PC-3 (cell line): ENCODE measurements around the gene SEC16A. TPM values are rescaled to one million over a fixed set of nuclear protein-coding genes. Genes with fewer than 3 reads are reported as not detected.

Experiments used
- ATAC-seq: fragments of 200-7000 bp; cut with Tn5 transposase; 2 replicates; pipeline ENCODE4 v1.9.1; 2020; ENCODE audit warnings: mild to moderate bottlenecking, moderate library complexity
- BruUV-seq: library from RNA; stranded (reverse); fragments of 400-500 nt; replicated peaks from 2 replicates; lab custom pipeline; 2021; lab: Mats Ljungman, UMichigan
- CTCF ChIA-PET: fragments of 300-600 bp; sonication (Branson Sonifier 250); formaldehyde crosslinking; loops from one replicate; lab custom pipeline; 2022; ENCODE audit warnings: antibody characterized with exemption; lab: Charles Lee
- POLR2A ChIA-PET: fragments of 300-600 bp; sonication (Branson Sonifier 250); formaldehyde crosslinking; loops from one replicate; lab custom pipeline; 2022; ENCODE audit warnings: antibody characterized with exemption; ENCODE audit not compliant: unreplicated experiment; lab: Charles Lee
- DNase-seq: peaks from one replicate; pipeline ENCODE4 v3.0.0-alpha.2; 2015
- H2AFZ ChIP-seq: fragments of 300-600 bp; sonication (generic); 2 replicates; pipeline ENCODE4 v1.6.0; 2016; ENCODE audit warnings: antibody characterized with exemption, low read length
- H3F3A ChIP-seq: fragments of 300-600 bp; sonication (generic); one replicate; pipeline ENCODE4 v1.6.0; 2017; ENCODE audit warnings: antibody characterized with exemption, low read length, control low read depth, mild to moderate bottlenecking; ENCODE audit not compliant: unreplicated experiment
- H3K27ac ChIP-seq: fragments of 300-600 bp; sonication (generic); 2 replicates; pipeline ENCODE4 v1.5.1; 2016; ENCODE audit warnings: mild to moderate bottlenecking, low read length
- H3K27me3 ChIP-seq: fragments of 300-600 bp; sonication (generic); 2 replicates; pipeline ENCODE4 v1.6.1; 2016; ENCODE audit warnings: low read length, mixed read lengths
- H3K36me3 ChIP-seq: fragments of 300-600 bp; sonication (generic); 2 replicates; pipeline ENCODE4 v1.6.1; 2016; ENCODE audit warnings: low read depth, mixed run types, low read length, mixed read lengths
- H3K4me1 ChIP-seq: fragments of 300-600 bp; sonication (generic); 2 replicates; pipeline ENCODE4 v1.5.1; 2016; ENCODE audit warnings: low read length; ENCODE audit not compliant: insufficient read depth
- H3K4me2 ChIP-seq: fragments of 300-600 bp; sonication (generic); 2 replicates; pipeline ENCODE4 v1.6.0; 2016; ENCODE audit warnings: low read length
- H3K4me3 ChIP-seq: fragments of 300-600 bp; sonication (generic); 2 replicates; pipeline ENCODE4 v1.5.1; 2016; ENCODE audit warnings: mild to moderate bottlenecking, low read length, mixed read lengths
- H3K79me2 ChIP-seq: fragments of 300-600 bp; sonication (generic); 2 replicates; pipeline ENCODE4 v1.6.1; 2017; ENCODE audit warnings: low read length, mixed read lengths
- H3K9ac ChIP-seq: fragments of 300-600 bp; sonication (generic); 2 replicates; pipeline ENCODE4 v1.6.0; 2016; ENCODE audit warnings: mild to moderate bottlenecking, low read length
- H3K9me2 ChIP-seq: fragments of 300-600 bp; sonication (generic); replicated peaks from 2 replicates; pipeline ENCODE4 v1.6.1; 2016; ENCODE audit warnings: mixed run types, low read length, mixed read lengths
- H3K9me3 ChIP-seq: fragments of 300-600 bp; sonication (generic); 2 replicates; pipeline ENCODE4 v1.6.1; 2016; ENCODE audit warnings: low read length, mixed read lengths
- H4K20me1 ChIP-seq: fragments of 300-600 bp; sonication (generic); 2 replicates; pipeline ENCODE4 v1.6.1; 2016; ENCODE audit warnings: low read length, mixed read lengths
- EZH2 ChIP-seq: fragments of 300-600 bp; sonication (generic); IDR thresholded peaks from one replicate; pipeline ENCODE4 v1.6.1; 2017; ENCODE audit warnings: antibody characterized with exemption, mild to moderate bottlenecking, low read length; ENCODE audit not compliant: unreplicated experiment
- EZH2phosphoT487 ChIP-seq: fragments of 300-600 bp; sonication (generic); IDR thresholded peaks from 2 replicates; pipeline ENCODE4 v1.6.1; 2018; ENCODE audit warnings: mild to moderate bottlenecking, antibody characterized with exemption, low read length, borderline replicate concordance
- intact Hi-C: fragments of 100-400 bp; cut with micrococcal nuclease; formaldehyde crosslinking; loops from 2 replicates; pipeline ENCODE4 v1.9.0; 2023
- total RNA-seq: library from RNA; depleted of rRNA; stranded (reverse); fragments of >200 nt; gene quantifications from 2 replicates; pipeline ENCODE4 v1.2.3, GENCODE V29; 2014
- TF ChIP-seq, protein P1 (sequence below): fragments of 300-600 bp; sonication (generic); conservative IDR thresholded peaks from 2 replicates; pipeline ENCODE4 v1.5.1; 2017; ENCODE audit warnings: antibody characterized with exemption, low read depth, mild to moderate bottlenecking, low read length

Gene SEC16A
- total RNA-seq, 1 experiment from 2014 or later = 28.3 TPM

DNA sequence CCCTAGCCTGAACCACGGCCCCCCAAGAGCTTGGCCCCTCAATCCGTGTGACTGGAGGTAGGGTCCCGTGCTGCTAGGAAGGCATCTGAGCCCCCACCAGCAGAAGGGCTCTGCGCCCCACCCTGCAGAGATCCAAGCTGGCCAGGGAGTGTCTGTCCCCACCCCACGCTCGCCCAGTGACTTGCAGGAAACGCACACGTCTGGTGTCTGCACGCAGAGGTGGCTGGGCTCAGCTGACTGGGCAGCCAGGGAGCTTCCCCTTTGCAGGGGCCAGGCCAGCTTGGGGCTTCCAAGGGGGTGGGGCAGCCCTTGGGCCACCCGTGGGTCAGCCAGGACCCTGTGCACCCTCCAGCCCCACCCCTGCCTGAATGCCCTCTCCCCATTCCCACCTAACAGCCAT is 38.7 kb upstream of the SEC16A start:
- H3F3A ChIP-seq = no peaks in the 10 kb centered on the region
- POLR2A ChIA-PET = no interaction called here
- no peak for ATAC-seq

DNA sequence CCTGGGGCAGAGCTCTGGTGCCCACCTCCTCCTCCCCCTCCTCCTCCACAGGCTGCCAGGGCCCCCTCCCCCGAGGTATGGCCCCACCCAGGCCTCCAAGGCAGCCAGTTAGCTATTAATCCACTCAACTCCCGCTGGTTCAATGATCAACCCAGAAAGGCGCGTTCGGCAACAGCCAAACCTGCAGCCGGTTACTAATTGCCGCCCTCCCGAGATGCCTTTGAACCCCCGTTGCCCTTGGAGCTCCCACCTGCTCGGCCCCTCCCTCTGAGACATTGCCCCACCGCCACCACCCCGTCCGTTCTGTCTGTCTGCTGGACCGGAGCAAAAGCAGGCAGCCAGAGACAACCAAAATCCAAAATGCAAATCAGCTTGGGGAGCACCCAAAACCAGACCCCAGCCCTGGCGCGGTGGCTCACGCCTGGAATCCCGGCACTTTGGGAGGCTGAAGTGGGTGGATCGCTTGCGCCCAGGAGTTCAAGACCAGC is 37.3 kb upstream of the SEC16A start:
- no TSS peak for BruUV-seq

More for the DNA sequence above, 38.7 kb upstream of the SEC16A start:
- Histone ChIP-seq H3K36me3 (no peaks in the 10 kb centered on the region), H2AFZ (no peak overlapping the region), H3K9me2 (no peaks in the 10 kb centered on the region), H3K9me3 (no peaks in the 10 kb centered on the region), H3K9ac (no peak overlapping the region), H4K20me1 (no peaks in the 10 kb centered on the region), H3K79me2 (no peaks in the 10 kb centered on the region), H3K4me1 (no peaks in the 10 kb centered on the region), H3K4me3 (no peak overlapping the region), H3K4me2 (no peak overlapping the region), H3K27ac (no peak overlapping the region), H3K27me3 (no peaks in the 10 kb centered on the region)
- no peak for DNase-seq
- no TSS peak for BruUV-seq
- TF ChIP-seq EZH2 = no peak
- TF ChIP-seq, protein P1, sequence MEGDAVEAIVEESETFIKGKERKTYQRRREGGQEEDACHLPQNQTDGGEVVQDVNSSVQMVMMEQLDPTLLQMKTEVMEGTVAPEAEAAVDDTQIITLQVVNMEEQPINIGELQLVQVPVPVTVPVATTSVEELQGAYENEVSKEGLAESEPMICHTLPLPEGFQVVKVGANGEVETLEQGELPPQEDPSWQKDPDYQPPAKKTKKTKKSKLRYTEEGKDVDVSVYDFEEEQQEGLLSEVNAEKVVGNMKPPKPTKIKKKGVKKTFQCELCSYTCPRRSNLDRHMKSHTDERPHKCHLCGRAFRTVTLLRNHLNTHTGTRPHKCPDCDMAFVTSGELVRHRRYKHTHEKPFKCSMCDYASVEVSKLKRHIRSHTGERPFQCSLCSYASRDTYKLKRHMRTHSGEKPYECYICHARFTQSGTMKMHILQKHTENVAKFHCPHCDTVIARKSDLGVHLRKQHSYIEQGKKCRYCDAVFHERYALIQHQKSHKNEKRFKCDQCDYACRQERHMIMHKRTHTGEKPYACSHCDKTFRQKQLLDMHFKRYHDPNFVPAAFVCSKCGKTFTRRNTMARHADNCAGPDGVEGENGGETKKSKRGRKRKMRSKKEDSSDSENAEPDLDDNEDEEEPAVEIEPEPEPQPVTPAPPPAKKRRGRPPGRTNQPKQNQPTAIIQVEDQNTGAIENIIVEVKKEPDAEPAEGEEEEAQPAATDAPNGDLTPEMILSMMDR = no peak
- no peak for TF ChIP-seq EZH2phosphoT487
- intact Hi-C loops = no loop called here
- CTCF ChIA-PET = no interaction called here

More for the DNA sequence above, 37.3 kb upstream of the SEC16A start:
- Histone ChIP-seq H3K9me2 (no peaks in the 10 kb centered on the region), H3K27ac (no peak overlapping the region), H3K79me2 (no peaks in the 10 kb centered on the region), H3K27me3 (no peaks in the 10 kb centered on the region), H3K4me3 (no peak overlapping the region), H3K9me3 (no peaks in the 10 kb centered on the region), H2AFZ (no peak overlapping the region), H3F3A (no peaks in the 10 kb centered on the region), H4K20me1 (no peaks in the 10 kb centered on the region), H3K9ac (no peak overlapping the region), H3K4me1 (no peaks in the 10 kb centered on the region), H3K36me3 (no peaks in the 10 kb centered on the region), H3K4me2 (no peak overlapping the region)
- TF ChIP-seq EZH2 (no peak), EZH2phosphoT487 (no peak)
- TF ChIP-seq, protein P1 = no peak
- intact Hi-C loops = no loop called here
- POLR2A ChIA-PET = no interaction called here
- no peak for ATAC-seq
- CTCF ChIA-PET = no interaction called here
- DNase-seq = no peak
